HEK293 (cell line): ENCODE results near the gene LHFPL6.

ENCODE experiments used
- CTCF ChIA-PET: fragments of 350-600 bp; formaldehyde crosslinking; extraction: SDS; loops from one replicate; lab custom pipeline; 2021; ENCODE audit warnings: antibody characterized with exemption; lab: Yijun Ruan, JAX
- POLR2A ChIA-PET: fragments of 300-600 bp; formaldehyde crosslinking; extraction: SDS; loops from one replicate; lab custom pipeline; 2020; ENCODE audit warnings: antibody characterized with exemption, inconsistent platforms; lab: Yijun Ruan, JAX
- H3K27ac ChIP-seq: fragments of 200-500 bp; sonication (Bioruptor generic); 2 replicates; pipeline ENCODE4 v1.5.1; 2014; ENCODE audit warnings: low read depth, low read length, control low read depth, inconsistent platforms; ENCODE audit errors: extremely low read depth
- H3K36me3 ChIP-seq, 2 experiments: fragments of 200-500 bp in 1 of 2; sonication (Bioruptor generic) in 1 of 2; 1 replicate in 1 of 2; 2 replicates in 1 of 2; pipeline ENCODE4 v1.5.1; 2014 to 2017; ENCODE audit warnings: inconsistent platforms in 2 of 2, low read length in 2 of 2; ENCODE audit not compliant: control insufficient read depth in 2 of 2, insufficient read depth in 1 of 2
- H3K4me1 ChIP-seq: fragments of 200-500 bp; sonication (Bioruptor generic); 2 replicates; pipeline ENCODE4 v1.5.1; 2014; ENCODE audit warnings: mild to moderate bottlenecking, low read length, inconsistent platforms; ENCODE audit not compliant: control insufficient read depth, insufficient read depth
- H3K4me3 ChIP-seq: 2 replicates; pipeline ENCODE4 v1.5.1; 2011; ENCODE audit warnings: low read depth, mild to moderate bottlenecking, control low read depth, low read length, moderate library complexity
- H3K9me3 ChIP-seq: fragments of 200-500 bp; sonication (Bioruptor generic); 2 replicates; pipeline ENCODE4 v1.5.1; 2014; ENCODE audit warnings: low read depth, low read length, inconsistent platforms; ENCODE audit not compliant: control insufficient read depth, insufficient read depth
- GLIS1 ChIP-seq: fragments of 450-650 bp; formaldehyde crosslinking; IDR thresholded peaks from 2 replicates; pipeline ENCODE4 v1.5.1; 2016; ENCODE audit warnings: missing biosample characterization, missing genetic modification characterization
- KLF7 ChIP-seq: fragments of 450-650 bp; formaldehyde crosslinking; IDR thresholded peaks from 2 replicates; pipeline ENCODE4 v1.5.1; 2016; ENCODE audit warnings: missing biosample characterization, missing genetic modification characterization, borderline replicate concordance
- OVOL3 ChIP-seq: fragments of 450-650 bp; formaldehyde crosslinking; IDR thresholded peaks from 2 replicates; pipeline ENCODE4 v1.5.1; 2016; ENCODE audit warnings: missing biosample characterization, missing genetic modification characterization
- SP2 ChIP-seq: fragments of 450-650 bp; formaldehyde crosslinking; IDR thresholded peaks from 2 replicates; pipeline ENCODE4 v1.5.1; 2016; ENCODE audit warnings: missing biosample characterization, missing genetic modification characterization
- YY1 ChIP-seq: fragments of 450-650 bp; formaldehyde crosslinking; IDR thresholded peaks from 2 replicates; pipeline ENCODE4 v1.5.1; 2018; ENCODE audit warnings: missing biosample characterization, missing genetic modification characterization
- ZBTB1 ChIP-seq: fragments of 450-650 bp; formaldehyde crosslinking; IDR thresholded peaks from 2 replicates; pipeline ENCODE4 v1.5.1; 2016; ENCODE audit warnings: missing biosample characterization, missing genetic modification characterization
- ZNF114 ChIP-seq: fragments of 450-650 bp; formaldehyde crosslinking; IDR thresholded peaks from 2 replicates; pipeline ENCODE4 v1.5.0; 2017; ENCODE audit warnings: missing biosample characterization, missing genetic modification characterization
- ZNF121 ChIP-seq: fragments of 450-650 bp; formaldehyde crosslinking; IDR thresholded peaks from 2 replicates; pipeline ENCODE4 v1.5.1; 2016; ENCODE audit warnings: missing biosample characterization, missing genetic modification characterization
- ZNF146 ChIP-seq: fragments of 450-650 bp; formaldehyde crosslinking; IDR thresholded peaks from 2 replicates; pipeline ENCODE4 v1.5.1; 2016; ENCODE audit warnings: missing biosample characterization, missing genetic modification characterization
- ZNF221 ChIP-seq: fragments of 450-650 bp; formaldehyde crosslinking; IDR thresholded peaks from 2 replicates; pipeline ENCODE4 v1.5.1; 2017; ENCODE audit warnings: missing biosample characterization, missing genetic modification characterization, borderline replicate concordance
- ZNF23 ChIP-seq: fragments of 450-650 bp; formaldehyde crosslinking; IDR thresholded peaks from 2 replicates; pipeline ENCODE4 v1.5.1; 2016; ENCODE audit warnings: missing biosample characterization, missing genetic modification characterization, borderline replicate concordance
- ZNF248 ChIP-seq: fragments of 450-650 bp; formaldehyde crosslinking; IDR thresholded peaks from 2 replicates; pipeline ENCODE4 v1.5.1; 2017; ENCODE audit warnings: missing biosample characterization, missing genetic modification characterization
- ZNF280C ChIP-seq: fragments of 450-650 bp; formaldehyde crosslinking; IDR thresholded peaks from 2 replicates; pipeline ENCODE4 v1.5.1; 2016; ENCODE audit warnings: missing biosample characterization, missing genetic modification characterization
- ZNF302 ChIP-seq: fragments of 450-650 bp; formaldehyde crosslinking; IDR thresholded peaks from 2 replicates; pipeline ENCODE4 v1.5.1; 2016; ENCODE audit warnings: missing biosample characterization, missing genetic modification characterization, low read depth
- ZNF404 ChIP-seq: fragments of 450-650 bp; formaldehyde crosslinking; IDR thresholded peaks from 2 replicates; pipeline ENCODE4 v1.5.1; 2017; ENCODE audit warnings: missing biosample characterization, missing genetic modification characterization
- ZNF558 ChIP-seq: fragments of 450-650 bp; formaldehyde crosslinking; IDR thresholded peaks from 2 replicates; pipeline ENCODE4 v1.5.1; 2016; ENCODE audit warnings: missing biosample characterization, missing genetic modification characterization
- ZNF707 ChIP-seq: fragments of 450-650 bp; formaldehyde crosslinking; IDR thresholded peaks from 2 replicates; pipeline ENCODE4 v1.5.1; 2016; ENCODE audit warnings: missing biosample characterization, missing genetic modification characterization
- TF ChIP-seq, protein P1 (sequence below): fragments of 450-650 bp; formaldehyde crosslinking; IDR thresholded peaks from 2 replicates; pipeline ENCODE4 v1.5.1; 2016; ENCODE audit warnings: missing biosample characterization, missing genetic modification characterization
- TF ChIP-seq, protein P2 (sequence below): fragments of 450-650 bp; formaldehyde crosslinking; IDR thresholded peaks from 2 replicates; pipeline ENCODE4 v1.5.1; 2016; ENCODE audit warnings: missing biosample characterization, missing genetic modification characterization
- TF ChIP-seq, protein P3 (sequence below): fragments of 450-650 bp; formaldehyde crosslinking; IDR thresholded peaks from 2 replicates; pipeline ENCODE4 v1.5.1; 2017; ENCODE audit warnings: missing biosample characterization, missing genetic modification characterization

The LHFPL6 gene

DNA sequence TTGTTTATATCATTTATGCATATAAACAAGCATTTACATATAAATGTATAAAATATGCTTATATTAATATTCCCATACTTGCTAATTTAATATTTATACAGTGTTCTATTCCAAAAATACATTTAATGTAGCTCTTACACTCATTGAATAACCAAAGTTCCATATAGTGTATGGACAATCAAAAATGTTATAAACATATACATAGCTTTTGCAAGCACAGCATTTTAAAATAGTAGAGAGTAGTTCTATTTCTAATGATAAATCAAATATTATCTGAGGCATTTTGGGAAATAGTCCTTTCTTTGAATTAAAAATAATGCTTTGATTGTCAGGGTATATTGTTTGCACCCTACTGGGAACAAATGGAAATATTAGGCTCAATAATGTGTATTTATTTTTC, 30.0 kb upstream of the LHFPL6 start:
- ChIA-PET CTCF (interaction anchor here (1.4 kb wide), 1 partner anchor 17 kb away, joined by 3 read pairs; no protein-coding TSS in a partner anchor), POLR2A (no interaction called here)
- Histone ChIP-seq H3K9me3 (no peaks in the 10 kb centered on the region), H3K27ac (no peak overlapping the region), H3K4me1 (no peaks in the 10 kb centered on the region), H3K4me3 (no peak overlapping the region), H3K36me3 (no peaks in the 10 kb centered on the region)
- TF ChIP-seq ZNF121 (tag by site-specific recombination) (no peak), ZNF146 (tag by site-specific recombination) (no peak), ZNF114 (tag by site-specific recombination) (no peak), KLF7 (tag by site-specific recombination) (no peak), ZBTB1 (tag by site-specific recombination) (no peak), ZNF302 (tag by site-specific recombination) (no peak), ZNF280C (tag by site-specific recombination) (no peak), ZNF707 (tag by site-specific recombination) (no peak), YY1 (no peak), ZNF221 (tag by site-specific recombination) (no peak), ZNF23 (tag by site-specific recombination) (no peak), OVOL3 (tag by site-specific recombination) (no peak), SP2 (tag by site-specific recombination) (no peak)
- TF ChIP-seq, protein P1, sequence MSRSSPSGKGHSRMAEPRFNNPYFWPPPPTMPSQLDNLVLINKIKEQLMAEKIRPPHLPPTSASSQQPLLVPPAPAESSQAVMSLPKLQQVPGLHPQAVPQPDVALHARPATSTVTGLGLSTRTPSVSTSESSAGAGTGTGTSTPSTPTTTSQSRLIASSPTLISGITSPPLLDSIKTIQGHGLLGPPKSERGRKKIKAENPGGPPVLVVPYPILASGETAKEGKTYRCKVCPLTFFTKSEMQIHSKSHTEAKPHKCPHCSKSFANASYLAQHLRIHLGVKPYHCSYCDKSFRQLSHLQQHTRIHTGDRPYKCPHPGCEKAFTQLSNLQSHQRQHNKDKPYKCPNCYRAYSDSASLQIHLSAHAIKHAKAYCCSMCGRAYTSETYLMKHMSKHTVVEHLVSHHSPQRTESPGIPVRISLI (tag by site-specific recombination) = no peak
- TF ChIP-seq, protein P2, sequence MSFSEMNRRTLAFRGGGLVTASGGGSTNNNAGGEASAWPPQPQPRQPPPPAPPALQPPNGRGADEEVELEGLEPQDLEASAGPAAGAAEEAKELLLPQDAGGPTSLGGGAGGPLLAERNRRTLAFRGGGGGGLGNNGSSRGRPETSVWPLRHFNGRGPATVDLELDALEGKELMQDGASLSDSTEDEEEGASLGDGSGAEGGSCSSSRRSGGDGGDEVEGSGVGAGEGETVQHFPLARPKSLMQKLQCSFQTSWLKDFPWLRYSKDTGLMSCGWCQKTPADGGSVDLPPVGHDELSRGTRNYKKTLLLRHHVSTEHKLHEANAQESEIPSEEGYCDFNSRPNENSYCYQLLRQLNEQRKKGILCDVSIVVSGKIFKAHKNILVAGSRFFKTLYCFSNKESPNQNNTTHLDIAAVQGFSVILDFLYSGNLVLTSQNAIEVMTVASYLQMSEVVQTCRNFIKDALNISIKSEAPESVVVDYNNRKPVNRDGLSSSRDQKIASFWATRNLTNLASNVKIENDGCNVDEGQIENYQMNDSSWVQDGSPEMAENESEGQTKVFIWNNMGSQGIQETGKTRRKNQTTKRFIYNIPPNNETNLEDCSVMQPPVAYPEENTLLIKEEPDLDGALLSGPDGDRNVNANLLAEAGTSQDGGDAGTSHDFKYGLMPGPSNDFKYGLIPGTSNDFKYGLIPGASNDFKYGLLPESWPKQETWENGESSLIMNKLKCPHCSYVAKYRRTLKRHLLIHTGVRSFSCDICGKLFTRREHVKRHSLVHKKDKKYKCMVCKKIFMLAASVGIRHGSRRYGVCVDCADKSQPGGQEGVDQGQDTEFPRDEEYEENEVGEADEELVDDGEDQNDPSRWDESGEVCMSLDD (tag by site-specific recombination) = no peak

- TF ChIP-seq, protein P3, sequence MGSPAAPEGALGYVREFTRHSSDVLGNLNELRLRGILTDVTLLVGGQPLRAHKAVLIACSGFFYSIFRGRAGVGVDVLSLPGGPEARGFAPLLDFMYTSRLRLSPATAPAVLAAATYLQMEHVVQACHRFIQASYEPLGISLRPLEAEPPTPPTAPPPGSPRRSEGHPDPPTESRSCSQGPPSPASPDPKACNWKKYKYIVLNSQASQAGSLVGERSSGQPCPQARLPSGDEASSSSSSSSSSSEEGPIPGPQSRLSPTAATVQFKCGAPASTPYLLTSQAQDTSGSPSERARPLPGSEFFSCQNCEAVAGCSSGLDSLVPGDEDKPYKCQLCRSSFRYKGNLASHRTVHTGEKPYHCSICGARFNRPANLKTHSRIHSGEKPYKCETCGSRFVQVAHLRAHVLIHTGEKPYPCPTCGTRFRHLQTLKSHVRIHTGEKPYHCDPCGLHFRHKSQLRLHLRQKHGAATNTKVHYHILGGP (tag by site-specific recombination) = no peak
- TF ChIP-seq ZNF248 (tag by site-specific recombination) = no peak
- peak; percentile 97 for TF ChIP-seq ZNF558 (tag by site-specific recombination)
- TF ChIP-seq GLIS1 (tag by site-specific recombination) = no peak
- no peak for TF ChIP-seq ZNF404 (tag by site-specific recombination)
- no peak overlapping the region for H3K27ac ChIP-seq
- ChIA-PET POLR2A (no interaction called here), CTCF (interaction anchor here (1.1 kb wide), 1 partner anchor 10 kb away, joined by 3 read pairs; no protein-coding TSS in a partner anchor)
- H3K4me1 ChIP-seq = no peaks in the 10 kb centered on the region
- no peaks in the 10 kb centered on the region for H3K36me3 ChIP-seq
- H3K9me3 ChIP-seq = no peaks in the 10 kb centered on the region
- H3K4me3 ChIP-seq = no peak overlapping the region
Measured at GRCh38 chr13:39631307-39631706, 28.3 kb upstream of the LHFPL6 start.
